ENCODE results near the gene AHDC1.
"Not testable (repeated sequence)": the region's sequence is repeated elsewhere in the genome, so short reads cannot be mapped to it uniquely, and the experiment has no call there.

AHDC1 gene

GRCh38 chr1:27547220-27548116 lies 56.5 kb downstream of the AHDC1 start:
- DNase-seq = no peak

DNA sequence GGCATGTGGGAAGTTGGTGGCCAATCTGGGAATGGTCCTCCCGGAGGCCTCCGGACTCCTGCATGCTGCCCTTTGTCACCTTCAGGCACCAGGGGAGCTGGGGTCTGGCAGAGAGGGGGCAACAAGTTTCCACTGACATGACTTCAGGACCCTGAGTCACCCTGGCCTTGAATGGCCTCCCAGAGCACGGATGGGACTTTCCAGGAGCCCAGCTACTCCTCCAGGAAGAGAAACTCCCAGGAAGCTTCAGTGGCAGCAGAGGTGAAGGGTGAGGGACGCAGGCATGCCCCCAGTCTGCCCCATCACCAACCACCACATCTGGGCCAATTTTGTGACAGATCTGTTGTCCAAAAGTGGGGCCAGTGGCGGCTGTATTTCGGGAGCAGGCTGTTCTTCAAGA lies 58.1 kb downstream of the AHDC1 start:
- no peak for DNase-seq

- DNase-seq = no peak
Observed at GRCh38 chr1:27545271-27545670, 58.7 kb downstream of the AHDC1 start.

GRCh38 chr1:27544834-27545233 lies 59.1 kb downstream of the AHDC1 start:
- DNase-seq = no peak

DNA sequence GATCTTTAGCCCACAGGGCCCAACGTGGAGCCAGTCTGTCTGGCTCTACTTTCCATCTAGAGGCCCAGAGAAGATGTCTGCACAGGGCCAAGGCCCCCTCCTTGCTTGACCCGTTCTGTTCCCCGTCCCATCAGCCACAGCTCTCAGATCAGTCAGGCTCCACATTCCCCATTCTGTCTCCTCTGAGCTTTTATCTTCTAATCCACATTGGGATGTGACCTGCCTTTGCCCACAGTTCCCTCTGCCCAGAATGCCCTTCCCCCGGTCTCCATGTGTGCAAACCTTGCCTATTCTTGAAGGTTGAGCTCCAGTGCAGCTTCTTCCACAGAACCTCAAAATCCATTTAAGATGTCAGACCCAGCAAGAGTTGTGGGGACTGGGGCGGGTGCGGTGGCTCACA lies 60.7 kb downstream of the AHDC1 start:
- DNase-seq = no peak

DNA sequence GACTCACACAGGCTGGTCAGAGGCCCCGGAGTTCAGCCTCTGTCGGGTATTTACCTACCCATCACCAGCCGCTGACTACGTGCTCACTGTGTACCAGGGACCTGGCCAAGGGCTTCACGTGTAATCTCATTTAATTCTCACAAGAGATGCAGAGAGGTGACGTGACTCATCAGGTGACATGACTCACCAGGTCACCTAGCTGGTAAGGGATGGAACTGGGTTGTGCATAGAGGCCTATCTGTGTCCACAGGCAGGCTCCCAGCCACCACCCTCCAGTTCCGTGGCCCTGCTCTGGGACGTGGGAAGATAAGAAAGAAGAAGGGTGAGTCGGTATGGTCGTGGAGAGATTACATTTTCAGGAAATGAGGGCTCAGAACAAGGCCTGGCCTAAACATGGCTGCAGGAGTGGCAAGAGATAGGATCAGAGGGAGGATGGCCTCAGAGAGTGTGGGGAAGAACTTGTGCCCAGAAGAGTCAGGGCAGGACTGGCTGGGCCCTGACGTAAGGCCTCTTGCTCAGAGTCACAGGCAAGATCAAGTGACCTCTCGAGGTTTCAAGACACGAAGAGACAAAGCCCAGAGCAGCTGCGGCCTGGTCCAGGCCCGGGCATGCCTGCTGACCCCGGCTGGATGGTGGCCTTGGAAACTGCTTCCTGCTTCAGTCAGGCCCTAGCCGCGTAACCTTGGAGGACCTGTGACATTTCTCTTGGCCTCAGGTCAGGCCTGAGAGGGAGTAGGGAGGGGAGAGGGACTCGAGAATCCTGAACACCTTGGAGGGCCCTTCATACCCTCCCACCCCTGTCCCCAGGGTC lies 61.3 kb downstream of the AHDC1 start:
- peak; percentile 36 for DNase-seq

GRCh38 chr1:27539901-27540861 lies 63.8 kb downstream of the AHDC1 start:
- no peak for DNase-seq

DNA sequence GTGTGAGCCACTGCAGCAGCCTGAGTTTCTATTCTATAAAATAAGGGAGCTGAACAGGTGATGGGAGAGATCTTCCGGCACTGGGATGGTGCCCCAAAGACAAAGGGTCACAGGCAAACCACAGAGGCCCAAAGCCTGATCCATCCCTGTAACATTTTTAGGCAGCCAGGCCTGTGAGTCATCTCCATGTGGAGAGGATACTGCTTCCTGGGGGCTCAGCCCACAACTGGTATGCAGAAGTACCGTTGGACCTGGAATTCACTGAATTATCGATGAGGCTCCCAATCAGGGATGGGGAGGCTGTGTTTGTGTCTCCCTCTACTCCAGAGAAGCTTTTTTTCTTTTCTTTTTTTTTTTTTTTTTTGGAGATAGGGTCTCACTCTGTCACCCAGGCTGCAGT lies 65.2 kb downstream of the AHDC1 start:
- no peak for DNase-seq

- DNase-seq = not testable (repeated sequence)
Observed at GRCh38 chr1:27538305-27538676, 65.7 kb downstream of the AHDC1 start.

- no peak for DNase-seq
Observed at GRCh38 chr1:27536767-27537166, 67.2 kb downstream of the AHDC1 start.

- DNase-seq = no peak
Observed at GRCh38 chr1:27536010-27536757, 67.8 kb downstream of the AHDC1 start.

- no peak for DNase-seq
Observed at GRCh38 chr1:27535386-27535785, 68.6 kb downstream of the AHDC1 start.

GRCh38 chr1:27531959-27532685 lies 71.8 kb downstream of the AHDC1 start:
- no peak for DNase-seq

DNA sequence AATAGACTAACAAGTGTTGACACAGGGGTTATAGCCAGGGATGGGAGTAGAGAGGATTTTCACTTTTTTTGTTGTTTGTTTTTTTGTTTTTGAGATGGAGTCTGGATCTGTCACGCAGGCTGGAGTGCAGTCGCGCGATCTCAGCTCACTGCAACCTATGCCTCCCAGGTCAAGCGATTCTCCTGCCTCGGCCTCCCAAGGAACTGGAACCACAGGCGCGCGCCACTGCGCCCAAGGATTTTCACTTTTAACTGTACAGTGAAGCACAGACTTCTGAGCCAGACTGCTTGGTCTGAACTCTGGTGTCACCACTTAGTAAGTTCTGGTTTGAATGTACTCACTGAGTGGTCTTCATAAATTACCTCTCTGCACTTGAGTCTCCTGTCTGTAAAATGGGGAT lies 73.8 kb downstream of the AHDC1 start:
- DNase-seq = no peak

DNA sequence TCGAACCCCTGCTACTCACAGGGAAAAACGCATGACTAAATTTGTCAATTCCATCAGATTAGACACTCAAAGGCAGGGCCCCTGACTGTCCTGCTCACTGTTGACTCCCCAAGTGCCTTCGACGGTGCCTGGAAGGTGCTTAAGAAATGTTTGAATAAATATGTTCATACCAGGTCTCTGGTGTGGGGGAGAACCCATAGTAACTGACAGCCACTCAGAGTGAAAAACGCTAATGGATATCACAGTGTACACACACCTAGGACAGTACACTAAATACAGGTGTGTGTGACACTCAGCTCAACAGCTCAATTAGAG lies 74.3 kb downstream of the AHDC1 start:
- no peak for DNase-seq

DNA sequence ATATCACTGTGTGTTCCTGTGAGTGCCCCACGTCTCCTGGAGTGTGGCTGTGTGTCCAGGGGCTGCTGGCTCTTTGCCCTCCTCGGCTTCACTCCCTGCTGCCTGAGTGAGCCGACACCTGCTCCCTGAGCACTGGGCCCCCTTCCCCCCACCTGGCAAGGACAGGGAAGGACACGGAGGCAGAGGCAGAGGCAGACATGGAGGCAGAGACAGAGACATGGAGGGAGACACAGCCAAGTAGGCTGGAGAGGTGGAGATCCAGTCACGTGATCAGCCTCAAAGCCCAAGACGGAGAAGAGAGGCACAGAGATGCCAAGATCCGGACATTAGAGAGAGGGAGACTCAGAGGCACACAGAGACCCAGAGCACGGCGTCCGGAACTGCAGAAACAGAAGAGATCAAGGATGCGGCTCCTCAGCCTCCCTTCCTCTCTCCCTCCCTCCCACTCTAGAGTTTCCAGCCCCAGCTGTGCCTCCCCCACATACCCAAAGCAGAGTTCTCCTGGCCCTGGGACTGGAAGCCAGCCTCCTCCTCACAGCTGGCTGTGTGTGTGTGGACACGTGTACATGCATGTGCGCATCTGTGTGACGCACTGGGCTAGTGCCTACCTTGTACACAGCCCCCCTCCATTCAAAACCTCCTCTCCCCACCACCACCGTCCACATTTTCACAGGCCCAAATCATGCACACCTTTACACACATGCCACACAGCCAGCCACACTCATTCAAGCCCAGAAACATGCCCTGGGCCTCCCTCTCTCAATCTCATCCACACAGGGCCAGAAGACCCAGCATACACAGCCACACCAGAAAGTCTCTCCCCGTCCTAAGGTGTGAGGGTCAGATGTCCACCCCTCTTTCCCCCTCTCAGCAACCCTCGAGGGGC lies 74.9 kb downstream of the AHDC1 start:
- no peak for DNase-seq

- DNase-seq = peak; percentile 41
Observed at GRCh38 chr1:27527890-27528817, 75.8 kb downstream of the AHDC1 start.

GRCh38 chr1:27527223-27527889 lies 76.6 kb downstream of the AHDC1 start:
- peak; percentile 30 for DNase-seq

Data from stimulated activated CD4-positive, alpha-beta T cell treated with anti-CD3 and anti-CD28 coated beads, Interleukin-4, amount 100 ng/mL, for 24 hours (primary cell).